ENCODE results near the gene ATP11C.

- TF ChIP-seq CTCF (IDR thresholded peaks at IDR 0.05) (no peak), ZNF138 (CRISPR knock-in tag; conservative IDR thresholded peaks at IDR 0.05) (no peak), FOXJ3 (CRISPR knock-in tag; IDR thresholded peaks at IDR 0.05; ENCODE audit: borderline replicate concordance) (no peak)
Measured at GRCh38 chrX:139902559-139902958, 30.3 kb downstream of the ATP11C start.

Measured in WTC11 (cell line).